GM21529 (cell line): ENCODE results near the gene CCDC89.

Experiments used
- ATAC-seq: cut with Tn5 transposase; IDR thresholded peaks from one replicate; pipeline ENCODE4 v1.9.1; 2021; ENCODE audit not compliant: unreplicated experiment

Gene CCDC89

DNA sequence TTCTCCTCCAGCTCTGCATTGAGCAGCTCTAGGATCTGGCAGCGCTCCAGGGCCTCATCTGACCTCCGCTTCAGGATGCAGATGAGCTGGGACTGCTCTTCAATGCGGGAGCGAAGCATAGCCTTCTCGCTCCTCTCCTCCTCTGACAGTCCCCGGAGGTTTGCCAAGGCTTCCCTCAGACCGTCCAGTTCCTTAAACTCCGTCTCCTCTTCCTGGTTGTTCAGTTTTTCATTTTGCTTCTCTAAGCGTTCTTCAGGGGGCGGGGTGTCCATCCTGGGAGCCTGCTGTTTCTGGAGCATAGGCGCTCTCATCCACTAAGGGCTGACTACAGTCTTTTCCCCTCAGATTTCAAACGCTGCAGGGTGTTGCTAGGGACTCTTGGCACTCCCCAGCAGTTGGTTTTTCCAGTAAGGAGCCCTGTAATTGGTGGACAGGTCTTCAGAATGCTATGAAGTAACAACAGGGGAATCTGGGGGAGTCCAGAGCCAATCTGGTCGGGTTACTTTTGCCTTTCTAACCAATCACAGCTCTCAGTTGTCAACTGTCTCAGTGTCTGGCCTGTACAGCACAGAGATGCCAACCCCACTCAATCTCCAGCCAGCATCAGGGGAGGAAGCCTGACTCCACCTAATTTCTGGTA is at the start of gene CCDC89:
TSS of gene CCDC89 (minus strand) at position 376 of the 640 bp plus-strand sequence. CDS start at position 311, 65 bp downstream.
- no peak for ATAC-seq

DNA sequence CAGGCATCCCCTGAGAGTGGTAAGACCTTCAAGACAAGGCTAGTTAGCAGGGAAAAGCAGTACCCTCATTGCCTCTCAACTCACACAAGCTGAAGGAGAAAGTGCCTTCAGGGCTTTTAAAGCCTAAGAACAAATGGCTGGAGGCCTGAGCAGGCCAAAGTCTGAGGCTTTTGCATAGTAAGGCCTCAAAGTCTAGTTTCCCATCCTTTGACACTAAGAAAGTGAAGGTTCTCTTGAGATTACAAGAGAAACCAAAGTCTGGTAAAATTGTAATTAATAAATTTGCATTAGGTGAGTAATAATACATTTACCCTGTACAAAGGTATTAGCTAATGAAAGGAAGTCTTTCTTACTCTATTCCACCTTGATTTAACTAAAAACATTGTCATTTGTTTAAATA is 47.0 kb upstream of the CCDC89 start:
- no peak for ATAC-seq

DNA sequence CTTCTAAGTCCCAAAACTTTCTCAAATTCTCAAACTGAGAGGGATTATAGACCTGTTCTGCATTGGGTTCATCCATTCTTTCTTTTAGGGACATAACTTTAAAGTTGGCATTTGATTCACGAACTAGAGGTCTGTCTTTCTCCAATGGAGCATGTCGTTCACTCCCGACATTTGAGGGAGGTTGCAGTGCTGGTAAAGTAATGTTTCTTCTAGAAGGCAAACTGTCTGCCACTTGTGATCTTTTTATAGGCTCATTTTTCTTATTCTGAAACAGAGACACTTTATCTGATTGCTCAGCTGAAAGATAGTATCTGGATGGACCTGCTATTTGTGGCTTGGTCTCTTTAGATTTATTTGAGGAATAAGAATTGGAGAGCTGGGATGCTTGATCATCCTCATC is 40.4 kb upstream of the CCDC89 start:
- no peak for ATAC-seq

DNA sequence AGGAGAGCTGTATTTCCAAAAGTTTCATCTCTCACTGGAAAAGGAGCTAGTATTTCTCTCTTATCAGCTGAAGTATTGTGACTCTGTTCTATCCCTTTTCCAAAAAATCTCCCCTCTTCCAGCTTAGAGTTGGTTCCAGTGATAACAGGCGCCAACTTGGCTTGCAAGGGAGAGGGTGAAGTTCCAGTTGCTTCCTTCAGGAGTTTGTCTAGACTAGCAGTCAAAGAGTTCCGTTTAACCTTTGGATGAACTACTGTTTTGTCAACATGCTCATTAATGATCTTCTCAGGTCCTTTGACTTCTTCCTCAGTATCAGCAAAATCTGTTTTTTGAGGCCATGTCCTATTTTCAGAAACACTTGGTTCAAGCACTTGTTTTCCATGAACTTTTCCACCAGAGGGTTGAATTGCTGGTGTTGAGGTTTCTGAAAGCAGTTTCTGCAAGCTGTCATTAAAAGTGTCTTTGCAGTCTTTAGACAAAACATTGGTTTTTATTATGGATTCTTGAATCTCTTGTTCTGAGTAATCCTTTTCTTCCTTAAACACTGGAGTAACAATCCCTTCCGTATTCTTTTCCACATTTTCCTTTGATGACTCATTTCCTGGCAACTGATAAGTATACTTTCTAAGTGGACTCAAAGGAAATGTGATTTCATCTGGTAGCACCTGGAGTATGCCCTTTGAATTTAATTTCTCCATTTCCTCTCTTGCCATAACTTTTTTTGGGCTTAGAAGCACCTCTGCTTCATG is 39.7 kb upstream of the CCDC89 start:
- no peak for ATAC-seq

DNA sequence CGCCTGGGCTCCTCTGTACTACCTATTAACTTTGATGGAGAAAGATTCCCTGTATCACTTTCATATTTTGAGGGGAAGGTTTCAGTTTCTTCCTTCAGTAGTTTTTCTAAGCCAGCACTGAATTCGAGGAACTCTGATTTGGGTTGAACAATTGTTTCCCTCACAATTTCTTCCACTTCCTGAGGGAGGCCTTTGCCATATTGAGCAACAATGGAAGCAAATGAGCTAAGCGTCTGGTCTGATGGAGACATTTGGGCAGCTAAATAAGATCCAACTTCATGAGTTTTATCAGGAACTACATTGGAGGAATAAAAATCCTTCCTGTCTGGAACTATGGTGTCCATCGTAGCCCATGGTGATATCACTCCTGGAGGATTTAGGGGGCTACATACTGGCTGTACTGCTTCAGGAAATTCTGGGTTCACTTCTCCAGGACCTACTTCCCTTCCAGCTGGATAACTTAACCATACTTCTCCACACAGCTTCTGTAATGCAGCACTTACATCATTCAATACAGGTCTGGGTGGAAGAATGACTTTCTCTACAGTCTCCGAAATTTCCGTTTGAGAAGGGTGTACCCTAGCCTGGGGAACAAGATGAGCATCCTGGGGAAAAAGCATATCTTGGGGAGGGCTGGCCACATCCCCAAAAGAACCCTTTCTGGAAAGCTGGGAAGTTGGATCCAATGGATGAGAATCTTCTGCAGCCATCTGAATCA is 38.9 kb upstream of the CCDC89 start:
- no peak for ATAC-seq

DNA sequence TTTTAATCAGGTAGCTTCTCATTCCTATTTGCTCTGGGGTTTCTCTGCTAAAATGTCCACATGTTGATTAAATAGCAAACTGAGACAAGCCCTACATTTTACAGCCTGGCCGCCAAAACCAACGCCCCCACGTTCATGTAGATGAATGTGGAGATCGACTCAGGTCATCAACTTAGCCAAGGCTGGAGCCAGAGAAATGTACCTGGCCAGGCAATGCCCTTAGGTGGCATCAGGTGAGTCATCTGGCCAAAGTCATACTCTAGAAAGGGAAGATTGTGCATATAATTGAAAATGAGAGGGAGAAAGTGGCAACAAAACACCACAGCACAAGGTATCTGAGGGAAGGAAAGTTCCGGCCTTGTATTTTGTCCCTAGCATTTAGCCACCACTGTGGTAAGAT is 37.1 kb upstream of the CCDC89 start:
- ATAC-seq, result no peak

DNA sequence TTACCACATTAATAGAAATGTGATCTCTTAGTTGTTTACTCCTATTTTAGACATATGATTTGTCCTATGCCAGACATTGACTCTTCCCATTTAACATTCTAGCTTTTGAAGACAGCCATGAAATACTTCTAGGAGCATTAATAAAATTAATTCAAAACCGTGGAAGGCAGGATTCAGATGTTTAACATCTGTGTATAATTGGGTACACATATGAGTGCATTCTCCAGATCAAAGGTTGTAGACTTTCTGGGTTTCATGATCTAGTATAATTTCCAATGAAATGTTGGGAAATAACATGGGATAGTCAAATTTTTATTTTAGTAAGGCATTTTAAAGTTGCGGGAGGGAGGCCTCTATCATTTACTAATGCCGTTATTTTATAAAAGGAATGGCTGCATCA is 35.2 kb upstream of the CCDC89 start:
- no peak for ATAC-seq

DNA sequence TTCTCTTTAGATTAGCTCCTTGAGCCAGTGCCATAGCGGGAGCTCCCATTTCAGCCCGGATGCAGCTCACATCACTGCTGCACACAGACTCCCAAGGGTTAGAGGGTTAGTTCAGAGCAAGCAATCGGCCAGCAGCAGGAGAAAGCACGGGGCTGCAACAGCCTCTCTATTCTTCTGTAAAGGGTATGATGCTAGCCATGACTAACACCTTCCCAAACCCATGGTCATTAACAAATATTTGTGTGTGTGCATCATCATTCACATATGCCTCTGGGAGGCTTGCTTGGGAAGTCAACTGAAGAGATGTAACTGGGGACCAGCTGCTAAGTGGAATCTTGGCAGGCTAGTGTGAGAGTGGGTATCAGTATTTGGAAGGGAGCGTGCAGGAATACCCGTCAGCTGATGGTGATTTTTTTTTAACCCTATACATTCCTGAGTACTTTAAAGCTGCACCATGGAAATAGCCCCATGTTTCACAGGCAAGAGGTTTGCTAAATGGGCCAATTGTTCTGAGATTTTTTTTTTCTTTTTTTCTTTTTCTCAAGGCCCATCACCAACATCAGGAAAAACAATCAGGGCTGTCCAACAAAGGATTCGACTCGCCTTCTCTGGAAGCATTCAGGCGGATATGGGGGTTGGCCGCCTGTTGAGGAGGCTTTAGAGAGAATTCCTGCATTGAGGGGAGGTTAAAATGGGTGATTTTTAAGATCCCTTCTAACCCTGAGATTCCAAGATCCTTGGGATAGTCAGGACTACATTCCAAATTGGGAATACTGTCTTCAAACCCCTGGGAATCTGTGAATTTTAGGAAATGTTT is 33.2 kb upstream of the CCDC89 start:
- no peak for ATAC-seq

DNA sequence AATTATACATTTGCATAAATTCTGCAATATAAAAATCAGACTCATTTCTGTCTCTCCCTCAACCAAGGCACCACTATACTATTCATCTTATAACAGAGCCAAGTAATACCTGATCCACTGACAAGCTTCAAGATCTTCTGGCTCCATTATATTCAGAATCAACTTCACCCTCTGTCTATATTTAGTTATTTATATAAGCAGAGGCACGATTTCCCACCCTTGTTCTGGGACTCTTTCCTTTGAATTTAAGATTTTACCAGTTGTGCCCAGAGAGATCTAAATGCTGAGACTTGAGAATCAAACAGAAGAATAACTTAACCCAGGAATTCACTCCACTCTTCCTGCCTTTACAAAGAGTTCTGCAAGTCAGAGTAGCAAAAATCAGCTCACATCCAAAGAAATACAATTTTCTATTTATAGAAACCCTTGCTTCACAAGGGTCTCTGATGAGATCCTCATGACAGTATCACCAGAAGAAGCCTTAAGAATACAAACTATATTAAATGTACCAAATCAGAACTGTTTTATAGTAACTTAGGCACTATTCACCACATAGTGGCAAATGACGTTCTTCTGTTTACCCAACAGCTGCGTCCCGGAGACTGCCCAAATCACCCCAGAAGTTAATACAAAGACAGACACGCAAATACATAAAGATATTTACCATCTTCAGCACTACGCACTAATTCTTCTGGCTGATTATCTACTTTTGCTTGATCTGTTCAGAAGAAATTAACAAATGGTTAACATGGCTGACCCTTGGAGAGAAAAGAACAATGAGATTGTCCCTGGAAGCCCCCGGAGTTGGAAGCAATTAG is 32.3 kb upstream of the CCDC89 start:
- no peak for ATAC-seq

DNA sequence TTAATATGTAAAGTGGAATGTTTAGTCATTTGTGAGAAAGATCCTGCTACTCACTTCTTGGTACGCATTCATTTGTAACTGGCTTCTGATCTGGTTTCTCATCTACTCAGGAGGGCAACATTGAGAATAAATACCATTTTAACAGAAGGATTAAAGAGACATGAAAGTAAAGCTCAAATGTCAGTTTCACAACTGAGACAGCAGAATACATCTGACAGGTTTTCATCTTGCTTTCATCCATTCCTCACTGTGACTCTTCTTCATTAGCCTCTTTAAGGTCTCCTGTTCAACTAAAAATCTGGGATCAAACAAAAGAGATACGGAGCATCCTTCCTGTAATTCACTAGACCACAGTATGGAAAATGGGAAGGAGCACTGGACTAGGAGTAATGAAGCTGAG is 31.4 kb upstream of the CCDC89 start:
- ATAC-seq, result no peak

DNA sequence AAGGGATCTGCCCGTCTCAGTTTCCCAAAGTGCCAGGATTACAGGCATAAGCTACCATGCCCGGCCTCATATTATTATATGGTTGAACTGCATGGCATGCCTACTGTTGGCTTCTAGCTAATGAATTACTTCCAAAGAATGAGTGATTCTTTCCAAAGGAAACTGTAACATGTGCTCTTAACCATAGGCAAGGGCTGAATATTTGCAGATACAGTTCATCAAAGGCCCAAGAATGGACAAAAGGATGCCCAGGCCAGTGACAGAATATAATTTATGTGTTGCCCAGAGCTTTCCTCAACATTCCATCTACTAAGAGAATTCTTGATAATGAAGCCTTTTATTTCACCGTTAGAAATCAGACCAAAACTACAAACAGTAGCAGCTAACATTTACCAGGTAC is 27.0 kb upstream of the CCDC89 start:
- ATAC-seq, result no peak

DNA sequence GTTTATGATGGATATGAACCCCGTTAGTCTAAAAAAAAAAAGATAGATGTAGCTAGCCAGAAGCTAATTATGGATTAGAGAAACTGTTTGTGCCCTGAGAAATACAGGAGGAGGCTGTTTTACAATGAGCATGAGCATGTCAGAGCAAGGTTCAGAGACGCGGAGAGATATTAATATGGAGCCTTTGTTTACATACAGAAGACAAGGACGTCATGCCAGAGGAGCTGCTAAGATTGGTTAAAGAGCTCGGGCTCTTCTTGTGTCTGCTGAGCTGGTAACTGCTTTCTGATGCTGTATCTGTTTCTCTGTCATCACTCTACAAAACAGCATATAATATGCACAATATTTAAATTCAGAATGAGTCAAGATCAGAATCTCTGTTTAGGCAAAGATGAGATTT is 24.9 kb upstream of the CCDC89 start:
- ATAC-seq, result no peak

DNA sequence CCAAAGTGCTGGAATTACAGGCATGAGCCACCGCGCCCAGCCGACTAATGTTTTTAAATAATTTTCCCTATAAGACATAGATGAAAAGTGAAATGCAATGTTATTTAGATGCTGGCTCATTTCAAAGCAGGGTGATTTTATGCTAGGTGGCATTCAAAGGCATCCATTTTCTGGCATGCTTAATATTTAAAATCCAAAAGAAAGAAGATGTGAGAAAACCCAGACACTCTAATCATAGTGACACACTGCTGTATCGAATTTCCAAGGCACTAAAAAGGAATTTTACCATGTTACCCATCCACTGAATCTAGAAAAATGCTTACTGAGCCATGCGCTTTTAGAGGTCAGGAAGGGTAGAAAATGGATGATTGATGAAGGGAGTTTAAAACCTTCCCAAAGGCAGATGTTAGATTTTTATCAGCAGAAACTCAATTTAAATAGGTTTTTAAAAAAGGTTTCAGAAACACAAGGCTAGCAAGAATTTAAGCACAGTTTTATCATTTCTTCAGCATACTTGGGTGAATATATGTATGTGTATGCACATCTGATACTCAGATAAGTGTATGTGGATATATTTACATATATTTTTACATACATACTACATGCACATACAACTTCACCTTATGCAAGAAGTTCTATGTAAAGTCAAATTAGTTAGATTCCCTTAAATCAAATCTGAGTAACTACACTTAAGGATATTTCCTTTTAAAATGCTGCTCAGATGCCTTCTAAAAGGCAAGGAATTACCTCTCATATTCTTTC is 24.1 kb upstream of the CCDC89 start:
- no peak for ATAC-seq

DNA sequence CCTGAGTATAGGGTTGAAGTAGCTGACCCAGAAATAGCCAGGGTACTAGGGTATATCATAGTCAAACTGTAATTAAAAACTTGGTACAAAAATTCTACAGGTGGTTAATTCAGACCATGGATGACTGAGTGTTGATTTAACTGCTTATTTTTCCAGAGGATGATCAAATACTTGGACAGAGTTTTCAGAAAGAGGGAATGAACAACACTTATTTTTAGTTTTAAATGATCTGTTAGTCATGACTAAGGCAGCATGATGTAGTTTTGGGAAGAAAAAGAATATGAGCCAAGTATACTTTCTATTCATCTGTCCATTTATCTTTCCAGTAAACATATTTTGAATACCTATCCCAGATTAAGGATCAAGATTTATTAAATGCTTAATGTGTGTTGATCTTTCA is 19.8 kb upstream of the CCDC89 start:
- no peak for ATAC-seq

DNA sequence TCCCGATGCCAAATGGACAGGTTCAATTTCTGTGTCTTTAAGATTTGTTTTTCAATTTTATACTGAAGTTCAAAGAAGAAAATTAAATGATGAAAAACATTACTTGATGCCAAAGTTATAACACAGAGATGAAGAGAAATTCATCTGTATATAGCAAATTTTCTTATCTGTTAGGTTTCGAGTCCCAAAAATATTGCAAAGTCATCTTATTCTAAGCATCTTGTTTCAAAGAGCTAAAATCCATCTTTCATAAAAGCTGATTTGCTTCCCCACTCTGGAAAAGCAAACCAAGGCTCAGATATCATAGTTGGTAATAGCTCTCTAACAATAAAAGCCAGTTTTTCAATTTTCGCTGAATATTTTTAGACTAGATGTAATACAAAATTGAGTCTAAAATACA is 19.0 kb upstream of the CCDC89 start:
- ATAC-seq, result no peak

DNA sequence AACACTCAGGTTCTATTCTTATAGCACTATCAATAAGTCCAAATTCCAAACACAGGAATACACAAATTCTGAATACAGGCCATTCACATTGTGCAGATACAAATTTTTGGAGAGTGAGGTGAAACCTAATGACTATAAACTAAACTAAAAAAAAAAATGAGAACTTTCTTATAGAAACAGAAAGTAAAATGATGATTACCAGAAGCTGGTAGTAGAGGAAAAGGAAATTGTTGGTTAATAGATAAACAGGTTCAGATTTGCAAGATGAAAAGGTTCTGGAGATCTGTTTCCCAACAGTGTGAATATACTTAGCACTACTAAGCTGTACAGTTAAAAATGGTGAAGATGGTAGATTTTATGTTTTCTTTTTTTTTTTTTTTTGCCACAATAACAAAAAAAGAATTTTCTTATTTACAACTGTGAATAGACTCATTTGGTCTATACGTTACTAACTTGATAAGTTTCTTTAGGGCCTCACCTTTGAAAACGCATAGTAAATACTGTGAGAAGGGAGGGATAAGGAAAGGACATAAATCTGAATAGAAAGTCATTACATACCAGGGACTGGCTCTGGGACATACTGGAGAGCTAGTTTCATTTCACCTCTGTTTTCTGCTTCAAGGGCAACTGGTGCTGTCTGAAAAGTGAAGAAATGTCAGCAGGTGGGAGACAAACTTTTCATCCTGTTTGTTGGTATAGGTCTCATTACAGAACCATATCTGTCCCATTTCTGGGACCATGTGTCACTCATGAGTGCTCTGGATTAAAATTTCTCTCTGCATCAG is 14.2 kb upstream of the CCDC89 start:
- ATAC-seq, result peak; percentile 92

DNA sequence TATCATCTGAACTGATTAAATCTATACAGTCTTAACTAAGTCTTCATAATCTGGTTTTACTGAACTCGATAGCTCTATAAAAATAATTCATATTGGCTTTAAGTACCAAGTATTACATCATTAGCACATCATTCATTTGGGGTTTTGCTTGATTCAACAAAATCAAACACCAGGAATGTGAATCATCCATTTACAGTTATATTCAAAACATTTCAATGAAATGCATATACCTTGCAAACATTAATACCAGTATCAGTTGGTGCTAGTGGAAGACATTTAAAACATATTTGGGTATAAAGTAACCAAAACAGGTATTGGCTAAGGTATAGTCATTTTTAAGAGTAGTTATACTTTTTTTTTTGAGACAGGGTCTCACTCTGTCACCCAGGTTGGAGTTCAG is 12.2 kb upstream of the CCDC89 start:
- ATAC-seq, result no peak

DNA sequence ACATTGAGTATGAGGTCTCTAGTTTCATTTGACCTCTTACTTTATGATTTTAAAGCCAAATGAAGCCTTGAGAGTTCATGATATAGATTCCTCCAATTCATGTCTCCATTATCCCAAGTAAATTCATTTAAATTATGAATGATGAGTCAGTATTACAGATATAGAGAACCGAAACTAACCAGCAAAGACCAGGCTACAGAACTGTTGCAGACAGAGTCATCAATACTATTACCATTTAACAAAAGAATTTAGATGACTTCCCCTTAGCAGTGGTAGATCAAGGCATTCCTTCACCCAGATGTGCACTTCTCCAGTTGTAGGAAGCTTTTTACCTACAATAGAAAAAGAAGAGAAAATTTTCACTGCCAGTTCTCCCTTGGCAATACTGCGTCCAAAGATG is 11.8 kb upstream of the CCDC89 start:
- no peak for ATAC-seq

DNA sequence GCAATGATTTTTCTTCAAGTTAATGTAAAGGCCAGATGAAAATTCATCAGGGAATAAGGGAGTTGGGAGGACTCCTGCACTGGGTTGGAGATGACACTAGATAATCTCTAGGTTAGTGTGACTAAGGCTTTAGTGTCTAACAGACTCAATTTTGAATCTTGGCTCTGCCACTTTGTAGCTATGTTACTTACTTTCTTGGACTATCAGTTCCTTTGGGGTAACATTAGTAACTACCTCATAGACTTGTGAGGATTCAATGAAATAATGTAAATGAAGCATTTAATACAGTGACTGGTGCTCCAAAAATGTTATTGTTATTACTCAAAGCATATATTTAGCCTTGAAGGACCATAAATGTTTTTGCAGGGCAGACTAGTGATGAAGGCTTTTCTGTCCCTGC is 9.6 kb upstream of the CCDC89 start:
- no peak for ATAC-seq
